Measurements from ENCODE around the gene MYOM3.

MYOM3 gene

DNA sequence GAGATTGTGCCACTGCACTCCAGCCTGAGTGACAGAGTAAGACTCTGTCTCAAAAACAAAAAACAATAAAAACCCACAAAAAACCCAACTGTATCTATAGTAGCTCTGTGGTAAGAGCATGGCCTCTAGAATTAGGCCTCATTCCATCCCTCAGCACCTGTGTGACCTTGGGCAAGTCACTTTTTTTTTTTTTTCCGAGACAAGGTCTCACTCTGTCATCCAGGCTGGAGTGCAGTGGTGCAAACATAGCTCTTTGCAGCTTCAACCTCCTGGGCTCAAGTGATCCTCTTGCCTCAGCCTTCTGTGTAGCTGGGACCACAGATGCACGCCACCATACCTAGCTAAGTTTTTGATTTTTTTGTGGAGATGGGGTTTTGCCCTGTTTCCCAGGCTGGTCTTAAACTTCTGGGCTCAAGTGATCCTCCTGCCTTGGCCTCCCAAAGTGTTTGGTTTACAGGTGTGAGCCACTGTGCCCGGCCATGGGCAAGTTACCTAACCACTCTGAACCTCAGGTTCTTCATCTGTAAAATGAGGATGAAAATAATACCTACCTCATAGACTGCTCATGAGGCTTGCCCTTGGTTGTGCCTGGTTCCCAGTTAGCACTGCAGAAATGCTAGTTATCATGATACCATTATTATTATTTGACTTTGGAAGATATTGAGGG, 15.3 kb upstream of the MYOM3 start:
- TF ChIP-seq, protein P1, sequence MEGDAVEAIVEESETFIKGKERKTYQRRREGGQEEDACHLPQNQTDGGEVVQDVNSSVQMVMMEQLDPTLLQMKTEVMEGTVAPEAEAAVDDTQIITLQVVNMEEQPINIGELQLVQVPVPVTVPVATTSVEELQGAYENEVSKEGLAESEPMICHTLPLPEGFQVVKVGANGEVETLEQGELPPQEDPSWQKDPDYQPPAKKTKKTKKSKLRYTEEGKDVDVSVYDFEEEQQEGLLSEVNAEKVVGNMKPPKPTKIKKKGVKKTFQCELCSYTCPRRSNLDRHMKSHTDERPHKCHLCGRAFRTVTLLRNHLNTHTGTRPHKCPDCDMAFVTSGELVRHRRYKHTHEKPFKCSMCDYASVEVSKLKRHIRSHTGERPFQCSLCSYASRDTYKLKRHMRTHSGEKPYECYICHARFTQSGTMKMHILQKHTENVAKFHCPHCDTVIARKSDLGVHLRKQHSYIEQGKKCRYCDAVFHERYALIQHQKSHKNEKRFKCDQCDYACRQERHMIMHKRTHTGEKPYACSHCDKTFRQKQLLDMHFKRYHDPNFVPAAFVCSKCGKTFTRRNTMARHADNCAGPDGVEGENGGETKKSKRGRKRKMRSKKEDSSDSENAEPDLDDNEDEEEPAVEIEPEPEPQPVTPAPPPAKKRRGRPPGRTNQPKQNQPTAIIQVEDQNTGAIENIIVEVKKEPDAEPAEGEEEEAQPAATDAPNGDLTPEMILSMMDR (IDR thresholded peaks at IDR 0.05; ENCODE audit: low read length, missing control alignments), result no peak
- no peak for DNase-seq (ENCODE audit: low read depth)
- no peak overlapping the region for H3K4me3 ChIP-seq (replicated peaks; ENCODE audit: low read depth, low read length)

DNA sequence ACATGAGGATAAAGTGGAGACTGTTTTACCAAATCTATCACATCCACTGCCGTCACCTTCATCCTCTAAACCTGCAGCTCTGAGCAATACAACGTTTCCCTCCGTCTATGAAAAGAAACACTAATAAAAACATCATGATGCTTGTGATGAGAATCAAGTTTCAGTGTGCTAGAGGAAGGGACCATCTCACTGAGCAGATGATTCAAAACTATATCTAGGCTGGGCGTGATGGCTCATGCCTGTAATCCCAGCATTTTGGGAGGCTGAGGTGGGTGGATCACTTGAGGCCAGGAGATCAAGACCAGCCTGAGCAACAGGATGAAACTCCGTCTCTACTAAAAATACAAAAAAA, 14.7 kb upstream of the MYOM3 start:
- DNase-seq (ENCODE audit: low read depth), result no peak

DNA sequence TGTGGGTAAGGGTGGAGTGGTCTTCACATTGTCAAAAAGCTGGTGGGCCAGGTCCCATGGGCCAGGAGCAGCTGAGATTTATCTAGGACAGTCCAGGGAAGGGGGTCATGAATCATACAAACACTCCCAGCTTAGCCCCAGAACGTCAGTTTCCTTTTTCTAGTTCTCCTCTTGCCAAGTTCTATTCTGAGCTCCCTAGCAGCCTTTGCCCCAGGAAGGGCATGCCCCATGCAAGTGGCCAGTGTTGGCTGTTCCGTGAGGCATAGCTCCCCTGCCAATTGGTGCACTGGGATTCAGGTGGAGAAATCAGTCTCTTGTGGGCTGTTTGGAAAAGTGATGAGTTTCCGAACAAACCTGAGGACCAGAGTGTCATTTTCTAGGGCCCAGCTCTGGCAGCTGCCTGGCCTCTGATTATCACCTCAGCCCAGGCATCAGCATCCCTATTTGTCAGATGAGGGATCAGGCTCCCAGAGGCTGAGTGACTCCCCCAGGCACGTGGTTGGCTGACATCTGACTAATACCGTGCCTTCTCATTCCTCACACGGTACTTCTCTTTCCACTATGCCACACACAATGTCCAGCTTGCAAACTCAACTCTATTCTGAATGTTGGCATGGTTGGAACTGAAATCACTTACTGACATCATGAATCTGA, 14.2 kb upstream of the MYOM3 start:
- peak; percentile 43 for DNase-seq (ENCODE audit: low read depth)
- no peak overlapping the region for H3K4me3 ChIP-seq (replicated peaks; ENCODE audit: low read depth, low read length)
- TF ChIP-seq, protein P1 (IDR thresholded peaks at IDR 0.05; ENCODE audit: low read length, missing control alignments), result no peak

More for the DNA sequence above, 14.7 kb upstream of the MYOM3 start:
- H3K4me3 ChIP-seq (replicated peaks; ENCODE audit: low read depth, low read length), result no peak overlapping the region
- TF ChIP-seq, protein P1 (IDR thresholded peaks at IDR 0.05; ENCODE audit: low read length, missing control alignments), result no peak

DNA sequence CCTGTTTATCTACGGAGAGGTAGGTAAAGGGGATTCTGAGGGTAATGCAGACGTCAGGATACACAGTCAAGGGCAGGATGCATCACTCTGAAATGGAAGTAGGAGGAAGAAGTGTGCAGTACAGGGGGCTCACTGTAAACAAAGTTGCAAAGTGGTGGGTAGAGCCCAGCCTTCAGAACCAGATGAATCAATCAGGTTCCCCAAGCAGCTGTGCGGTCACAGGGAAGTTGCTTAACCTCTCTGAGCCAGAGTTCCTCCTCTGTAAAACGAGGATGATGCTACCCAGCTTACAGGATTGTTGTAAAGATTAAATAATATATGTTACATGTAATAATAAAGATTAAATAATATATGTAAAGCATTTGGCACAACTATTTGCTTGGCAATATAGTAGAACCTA, 13.5 kb upstream of the MYOM3 start:
- TF ChIP-seq, protein P1 (IDR thresholded peaks at IDR 0.05; ENCODE audit: low read length, missing control alignments), result no peak
- no peak overlapping the region for H3K4me3 ChIP-seq (replicated peaks; ENCODE audit: low read depth, low read length)
- DNase-seq (ENCODE audit: low read depth), result no peak

DNA sequence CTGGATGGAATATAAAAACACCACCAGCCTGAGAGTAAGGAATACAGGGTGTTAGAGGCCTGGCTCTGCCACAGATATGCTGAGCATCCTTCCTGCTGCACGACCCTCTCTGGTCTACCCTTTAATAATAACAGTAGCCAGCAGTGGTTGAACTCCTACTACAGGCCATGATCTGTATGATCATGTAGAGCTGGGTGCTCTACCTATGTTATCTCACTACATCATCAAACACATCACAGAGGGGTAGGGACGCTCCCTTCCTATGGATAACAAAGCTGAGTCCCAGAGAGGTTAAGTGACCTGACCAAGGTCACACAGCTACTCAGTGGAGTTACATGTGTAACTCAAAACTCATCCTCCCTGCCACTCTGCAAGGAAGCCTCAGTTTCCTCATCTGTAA, 13.0 kb upstream of the MYOM3 start:
- TF ChIP-seq, protein P1 (IDR thresholded peaks at IDR 0.05; ENCODE audit: low read length, missing control alignments), result no peak
- H3K4me3 ChIP-seq (replicated peaks; ENCODE audit: low read depth, low read length), result no peak overlapping the region

DNA sequence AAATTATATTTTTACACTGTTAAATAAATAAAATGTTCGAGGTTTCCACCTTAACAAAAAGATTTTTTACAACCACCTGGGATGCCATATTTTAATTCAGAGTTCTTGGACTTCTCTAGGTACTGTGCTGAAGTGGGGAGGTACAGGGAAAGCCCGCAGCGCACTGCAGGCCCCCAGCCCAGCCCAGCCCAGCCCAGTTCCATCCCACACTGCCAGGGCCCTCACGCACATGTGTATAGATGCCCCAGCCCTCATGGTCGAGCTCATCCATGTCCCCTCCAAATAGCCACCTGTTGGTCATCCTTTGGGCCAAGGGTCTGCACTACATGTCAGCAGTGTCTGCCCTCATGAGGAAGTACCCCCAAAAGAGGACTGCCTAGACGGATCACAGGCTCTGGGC, 11.7 kb upstream of the MYOM3 start:
- TF ChIP-seq, protein P1 (IDR thresholded peaks at IDR 0.05; ENCODE audit: low read length, missing control alignments), result no peak
- H3K4me3 ChIP-seq (replicated peaks; ENCODE audit: low read depth, low read length), result no peak overlapping the region
- DNase-seq (ENCODE audit: low read depth), result no peak

More for the DNA sequence above, 13.0 kb upstream of the MYOM3 start:
- DNase-seq (ENCODE audit: low read depth), result no peak

DNA sequence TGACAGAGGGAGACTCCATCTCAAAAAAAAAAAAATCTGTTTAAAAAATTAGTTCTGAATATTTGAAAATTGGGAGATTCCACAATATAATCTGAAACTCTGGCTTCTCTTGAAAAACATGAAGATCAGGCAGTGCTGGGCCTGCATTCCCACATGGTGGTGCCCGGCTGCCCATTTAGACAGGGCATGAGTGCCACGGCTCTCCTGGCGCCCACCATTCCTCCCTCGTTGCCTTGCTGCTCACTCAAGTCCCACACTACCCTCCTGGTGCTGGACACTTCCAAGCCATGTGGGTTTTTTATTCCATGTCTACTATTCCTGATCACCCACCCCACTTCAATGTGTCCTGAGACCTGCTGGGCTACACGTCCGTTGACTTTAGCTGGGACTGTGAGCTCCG, 10.8 kb upstream of the MYOM3 start:
- H3K4me3 ChIP-seq (replicated peaks; ENCODE audit: low read depth, low read length), result no peak overlapping the region
- no peak for DNase-seq (ENCODE audit: low read depth)
- TF ChIP-seq, protein P1 (IDR thresholded peaks at IDR 0.05; ENCODE audit: low read length, missing control alignments), result no peak
